ENCODE data around the gene CPAMD8.

Gene CPAMD8

DNA sequence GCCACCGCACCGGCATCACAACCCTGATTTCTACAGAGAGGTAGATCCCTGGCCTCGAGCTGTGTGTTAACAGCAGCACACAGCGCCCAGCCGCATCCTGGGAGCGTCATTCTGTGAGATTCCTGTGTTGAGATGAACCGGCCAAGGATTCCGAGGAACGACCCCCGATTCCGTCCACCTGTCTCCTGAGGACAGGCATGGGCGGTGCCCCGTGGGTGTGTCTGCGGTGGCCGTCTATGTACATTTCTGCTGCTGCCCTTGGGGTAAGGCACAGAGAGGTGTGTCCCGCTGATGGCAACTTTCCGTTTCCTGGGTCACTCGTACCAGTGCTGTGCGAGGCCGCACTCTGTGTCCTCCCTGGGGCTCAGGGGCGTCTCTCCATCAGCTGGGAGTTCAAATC, 153.9 kb downstream of the CPAMD8 start:
- DNase-seq (ENCODE audit: low spot score): no peak

DNA sequence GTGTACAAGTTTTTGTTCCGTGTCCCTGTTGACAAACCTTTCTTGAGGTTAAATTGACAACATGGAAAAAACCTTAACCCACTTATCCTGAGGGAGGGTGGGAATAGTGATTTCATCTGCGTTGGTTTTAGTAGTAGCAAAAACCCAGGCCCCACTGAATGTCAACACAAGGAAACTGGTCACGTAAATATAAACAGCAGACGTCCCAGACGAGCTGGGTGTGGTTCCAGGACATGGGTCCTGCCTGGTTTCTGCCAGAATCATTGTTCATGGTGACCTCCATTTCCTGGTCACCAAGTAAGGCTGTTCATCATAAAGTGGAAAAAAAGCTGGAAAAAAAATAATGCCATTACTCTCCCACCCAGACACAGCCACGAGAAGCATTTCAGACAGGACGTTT, 154.7 kb downstream of the CPAMD8 start:
- DNase-seq (ENCODE audit: low spot score): no peak

- no peak for DNase-seq (ENCODE audit: low spot score)
Observed at GRCh38 chr19:16869331-16869972, 157.2 kb downstream of the CPAMD8 start.

DNA sequence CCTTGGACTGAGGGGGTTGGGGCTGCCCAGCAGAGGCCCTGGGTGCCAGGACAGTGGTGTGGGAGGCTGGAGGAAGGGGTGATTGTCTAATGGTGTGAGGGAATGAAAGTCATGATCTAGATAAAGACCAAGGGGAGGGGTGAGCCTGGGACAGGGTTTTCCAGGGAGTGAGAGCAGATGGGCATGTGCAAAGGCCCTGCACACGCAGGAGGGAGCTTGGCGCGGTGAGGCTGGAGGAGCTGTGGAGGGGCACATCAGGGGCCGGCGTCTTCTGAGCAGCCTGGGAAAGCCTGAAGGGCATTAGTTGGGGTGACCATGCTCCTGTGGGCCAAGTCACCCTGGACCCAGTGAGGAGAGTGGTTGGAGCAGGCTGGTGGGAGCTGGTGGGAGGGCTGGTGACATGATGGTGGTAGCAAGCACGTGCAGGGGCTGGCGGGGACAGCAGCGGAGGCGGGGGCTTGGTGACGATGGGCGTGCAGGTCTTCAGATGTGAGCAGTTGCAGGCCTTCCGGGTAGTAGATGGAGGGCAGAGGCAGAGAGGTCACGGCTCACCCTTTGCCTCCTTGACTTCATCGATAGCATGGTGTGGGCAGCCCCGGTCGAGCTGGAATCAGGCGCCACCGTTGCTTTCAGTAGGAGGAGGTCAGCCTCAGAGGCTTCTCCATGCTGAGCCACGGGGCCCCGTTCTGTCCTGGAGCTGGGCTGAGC, 158.0 kb downstream of the CPAMD8 start:
- no peak for DNase-seq (ENCODE audit: low spot score)

- DNase-seq (ENCODE audit: low spot score): no peak
Observed at GRCh38 chr19:16867211-16867610, 159.4 kb downstream of the CPAMD8 start.

- DNase-seq (ENCODE audit: low spot score): no peak
Observed at GRCh38 chr19:16862826-16863415, 163.7 kb downstream of the CPAMD8 start.

GRCh38 chr19:16861834-16862233, 164.8 kb downstream of the CPAMD8 start:
- DNase-seq (ENCODE audit: low spot score): no peak

GRCh38 chr19:16861011-16861410, 165.6 kb downstream of the CPAMD8 start:
- no peak for DNase-seq (ENCODE audit: low spot score)

DNA sequence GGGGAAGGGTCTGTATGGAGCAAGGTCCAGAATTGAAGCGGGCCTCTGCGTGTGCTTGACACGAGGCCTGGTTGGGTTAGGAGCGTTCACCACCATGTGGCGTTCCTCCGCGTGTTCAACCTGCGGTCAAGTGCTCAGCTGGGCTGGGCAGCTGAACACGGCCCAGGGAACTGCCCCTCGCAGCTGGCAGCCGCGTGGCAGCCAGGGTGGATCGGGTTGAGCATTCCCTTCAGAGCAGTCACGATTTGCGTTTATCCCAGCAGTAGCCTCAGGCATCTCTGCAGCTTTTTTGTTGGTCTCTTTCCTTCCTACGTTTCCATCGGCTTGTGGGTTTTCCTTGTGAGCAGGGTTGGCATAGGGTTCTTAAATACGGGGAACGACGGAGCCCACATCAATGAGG, 166.5 kb downstream of the CPAMD8 start:
- DNase-seq (ENCODE audit: low spot score): no peak

GRCh38 chr19:16859626-16860025, 167.0 kb downstream of the CPAMD8 start:
- no peak for DNase-seq (ENCODE audit: low spot score)

- no peak for DNase-seq (ENCODE audit: low spot score)
Observed at GRCh38 chr19:16856091-16856490, 170.5 kb downstream of the CPAMD8 start.

DNA sequence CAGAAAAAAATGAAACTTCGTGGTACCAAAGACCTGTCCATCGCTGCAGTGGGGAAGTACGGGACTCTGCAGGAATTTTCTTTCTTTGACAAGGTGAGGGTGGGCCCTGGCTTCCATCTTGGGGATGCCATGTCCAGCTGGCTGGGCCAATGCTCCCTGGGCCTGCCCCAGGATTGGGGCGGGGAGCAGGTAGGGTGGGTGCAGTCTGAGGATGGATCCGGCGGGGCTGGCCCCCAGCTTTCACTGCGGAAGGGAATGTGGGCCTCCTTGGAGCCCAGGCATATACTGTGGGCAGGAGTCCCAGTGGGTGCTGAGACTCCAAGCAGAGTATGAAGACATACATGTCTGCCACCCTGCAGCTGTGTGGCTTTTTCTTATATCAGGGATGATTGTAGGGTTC, 173.5 kb downstream of the CPAMD8 start:
- DNase-seq (ENCODE audit: low spot score): no peak

DNA sequence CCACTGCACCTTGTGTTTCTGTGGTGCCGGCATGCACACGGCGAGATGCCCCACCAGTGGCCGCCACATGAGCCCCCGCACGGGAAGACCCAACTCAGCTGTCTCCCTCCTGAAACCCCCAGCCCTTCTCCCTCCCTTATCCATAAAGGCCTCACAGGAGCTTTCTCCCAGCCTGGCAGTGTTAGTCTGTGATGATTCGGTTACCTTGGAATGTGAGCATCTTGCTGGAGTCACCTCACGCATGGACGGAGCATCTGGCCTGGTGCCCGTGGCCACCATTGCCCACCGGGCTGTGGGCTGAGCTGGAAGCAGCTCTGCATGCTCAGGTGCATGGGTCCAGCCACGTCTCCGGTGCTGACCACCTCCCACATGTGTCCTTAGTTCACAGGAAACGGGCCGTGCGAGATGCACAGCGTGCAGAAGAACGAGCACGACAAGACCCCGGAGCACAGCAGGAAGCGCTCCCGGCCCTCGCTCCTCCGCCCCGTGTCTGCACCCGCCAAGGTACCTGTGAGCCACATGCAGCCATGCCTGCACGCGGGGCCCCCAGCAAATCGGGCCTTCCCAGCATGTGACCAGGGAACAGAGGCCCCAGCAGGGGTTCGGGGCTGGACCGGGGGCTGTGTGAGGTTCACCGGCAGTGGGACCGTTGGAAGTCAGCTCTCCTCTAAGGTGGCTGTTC, 175.4 kb downstream of the CPAMD8 start:
- no peak for DNase-seq (ENCODE audit: low spot score)

DNA sequence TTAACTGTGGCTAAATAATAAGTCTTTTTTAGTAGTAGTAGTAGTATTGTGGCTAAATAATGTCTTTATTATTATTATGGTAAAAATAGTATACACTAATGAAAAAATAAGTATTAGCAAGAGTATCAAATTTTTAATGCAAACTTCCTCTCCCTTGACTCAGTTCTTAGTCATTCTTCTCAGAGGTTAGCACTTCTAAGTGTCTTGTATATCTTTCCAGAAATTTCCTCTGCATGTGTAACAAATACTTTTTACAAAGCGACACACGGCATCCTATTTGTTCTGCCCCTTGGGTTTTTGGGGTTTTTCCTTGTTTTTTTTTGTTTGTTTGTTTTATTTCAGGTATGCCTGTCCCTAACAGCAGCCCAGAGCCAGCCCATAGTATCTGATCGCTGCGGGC, 176.5 kb downstream of the CPAMD8 start:
- DNase-seq (ENCODE audit: low spot score): no peak

- no peak for DNase-seq (ENCODE audit: low spot score)
Observed at GRCh38 chr19:16849168-16849567, 177.4 kb downstream of the CPAMD8 start.

DNA sequence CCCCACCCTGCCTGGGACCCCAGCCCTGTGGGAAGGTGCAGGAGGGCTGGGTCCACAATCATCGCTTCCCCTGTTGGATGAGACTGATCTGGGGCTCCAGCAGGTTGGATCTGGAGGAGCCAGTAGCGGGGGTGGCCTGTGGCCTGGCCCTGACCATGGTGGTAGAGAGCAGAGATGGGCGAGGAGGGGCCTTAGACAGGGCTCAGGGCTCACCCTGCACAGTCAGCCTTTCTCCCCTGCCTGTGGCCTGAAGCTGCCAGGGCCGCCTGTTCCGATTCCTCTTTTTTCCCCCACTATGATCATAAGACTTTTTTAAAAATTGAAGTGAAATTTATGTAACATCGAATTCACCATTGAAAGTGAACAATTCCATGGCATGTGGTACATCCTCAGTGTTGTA, 179.2 kb downstream of the CPAMD8 start:
- DNase-seq (ENCODE audit: low spot score): no peak

GRCh38 chr19:16846901-16847300, 179.7 kb downstream of the CPAMD8 start:
- no peak for DNase-seq (ENCODE audit: low spot score)

Measured in COLO829 (cell line).